Nephron (organoid): Measurements from ENCODE around the gene SLCO4A1.

Experiments
- H3K27ac Mint-ChIP-seq, 3 experiments: 2 replicates each; pipeline ENCODE4 v1.8.0; 2020; ENCODE audit warnings: mixed read lengths in 3 of 3, mild to moderate bottlenecking in 2 of 3, moderate library complexity in 1 of 3
- H3K27me3 Mint-ChIP-seq: 2 replicates; pipeline ENCODE4 v1.8.0; 2021; ENCODE audit warnings: low read depth, mild to moderate bottlenecking, moderate library complexity, mixed read lengths
- H3K36me3 Mint-ChIP-seq: 2 replicates; pipeline ENCODE4 v1.8.0; 2020; ENCODE audit warnings: low read depth, mixed read lengths
- H3K4me1 Mint-ChIP-seq: 2 replicates; pipeline ENCODE4 v1.8.0; 2020; ENCODE audit warnings: mixed read lengths
- H3K4me3 Mint-ChIP-seq, 3 experiments: 2 replicates each; pipeline ENCODE4 v1.8.0; 2020; ENCODE audit warnings: mild to moderate bottlenecking in 3 of 3, mixed read lengths in 3 of 3, moderate library complexity in 2 of 3
- H3K9me3 Mint-ChIP-seq: 2 replicates; pipeline ENCODE4 v1.8.0; 2020; ENCODE audit warnings: mixed read lengths
- TF ChIP-seq, protein P1 (sequence below), 3 experiments: fragments of 200-600 bp; sonication (generic); IDR thresholded peaks; one replicate each; pipeline ENCODE4 v1.5.0; 2021; ENCODE audit warnings: antibody characterized with exemption in 3 of 3; ENCODE audit not compliant: unreplicated experiment in 3 of 3

SLCO4A1 gene

DNA sequence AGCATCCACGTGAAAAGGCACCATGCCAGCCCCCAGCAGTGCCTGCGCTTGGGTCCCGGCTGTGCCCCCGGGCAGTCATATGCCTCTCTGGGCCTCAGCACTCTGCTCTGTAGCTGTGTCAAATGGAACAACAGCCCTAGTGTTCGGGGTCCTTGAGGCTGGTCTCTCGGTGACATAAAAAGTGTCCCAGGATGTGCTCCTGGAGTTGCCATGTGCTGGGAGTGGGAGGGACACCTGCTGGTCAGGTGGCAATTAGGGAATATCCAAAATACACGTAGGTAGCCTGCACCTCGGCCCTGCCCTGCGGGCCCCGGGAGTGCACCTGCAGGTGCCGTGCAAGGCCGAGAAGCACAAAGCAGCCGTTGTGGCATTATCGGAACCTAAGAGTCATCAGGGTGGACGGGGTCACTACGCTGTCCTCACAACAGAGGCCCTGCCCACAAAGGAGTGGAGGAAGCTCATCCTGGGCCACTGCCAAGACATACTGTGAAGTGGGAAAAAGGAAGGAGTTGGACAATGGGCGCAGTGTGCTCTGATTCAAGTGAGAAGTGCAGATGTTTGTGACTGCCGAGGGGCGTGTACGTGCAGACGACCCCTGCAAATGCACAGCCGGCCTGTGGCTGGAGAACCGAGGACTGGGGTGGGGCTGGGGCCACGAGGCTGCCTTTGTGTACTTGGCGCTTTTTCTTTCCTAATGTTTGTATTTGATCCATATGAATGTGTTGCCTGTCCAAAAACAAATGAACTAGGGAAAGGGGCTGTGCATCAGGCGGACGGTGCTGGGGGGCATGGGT, 24.6 kb downstream of the SLCO4A1 start:
- Mint-ChIP-seq H3K27ac (peak overlapping the region in 1 of 3 experiments; percentile 6), H3K4me3 (no peak overlapping the region), H3K9me3 (no peaks in the 10 kb centered on the region)

DNA sequence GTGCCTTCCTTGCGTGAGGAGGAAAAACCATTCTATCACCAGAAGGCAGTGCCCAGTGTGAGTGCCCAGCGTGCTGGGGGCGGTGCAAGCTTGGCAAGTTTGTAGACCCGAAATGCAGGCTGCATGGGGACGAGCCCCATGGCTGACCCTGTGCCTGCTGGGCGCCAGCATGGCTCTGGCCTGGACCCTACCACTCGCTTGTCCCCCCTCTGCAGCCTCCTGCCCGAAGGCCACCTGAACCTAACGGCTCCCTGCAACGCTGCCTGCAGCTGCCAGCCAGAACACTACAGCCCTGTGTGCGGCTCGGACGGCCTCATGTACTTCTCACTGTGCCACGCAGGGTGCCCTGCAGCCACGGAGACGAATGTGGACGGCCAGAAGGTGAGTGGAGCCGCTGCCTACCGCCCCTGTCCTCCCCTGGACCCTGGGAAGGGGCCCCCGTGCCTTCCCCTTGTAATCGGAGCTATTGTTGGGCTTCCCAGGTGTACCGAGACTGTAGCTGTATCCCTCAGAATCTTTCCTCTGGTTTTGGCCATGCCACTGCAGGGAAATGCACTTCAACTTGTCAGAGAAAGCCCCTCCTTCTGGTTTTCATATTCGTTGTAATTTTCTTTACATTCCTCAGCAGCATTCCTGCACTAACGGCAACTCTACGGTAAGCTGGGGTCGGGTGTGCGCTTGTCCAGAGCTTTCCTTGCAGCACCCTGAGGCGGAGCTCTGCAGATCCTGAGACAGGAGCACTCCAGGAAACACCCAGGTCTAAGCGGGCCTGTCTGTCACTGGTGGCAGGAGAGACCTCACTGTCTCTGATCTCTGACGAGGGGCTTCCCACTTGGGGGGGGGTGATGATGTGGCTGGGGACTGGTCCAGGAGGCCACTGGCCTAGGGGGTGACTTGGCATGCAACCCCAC, 25.5 kb downstream of the SLCO4A1 start:
- H3K4me1 Mint-ChIP-seq: peaks cover 33% of the 10 kb centered on the region
- peaks cover 39% of the 10 kb centered on the region for H3K27me3 Mint-ChIP-seq

More for the DNA sequence above, 24.6 kb downstream of the SLCO4A1 start:
- TF ChIP-seq, protein P1, sequence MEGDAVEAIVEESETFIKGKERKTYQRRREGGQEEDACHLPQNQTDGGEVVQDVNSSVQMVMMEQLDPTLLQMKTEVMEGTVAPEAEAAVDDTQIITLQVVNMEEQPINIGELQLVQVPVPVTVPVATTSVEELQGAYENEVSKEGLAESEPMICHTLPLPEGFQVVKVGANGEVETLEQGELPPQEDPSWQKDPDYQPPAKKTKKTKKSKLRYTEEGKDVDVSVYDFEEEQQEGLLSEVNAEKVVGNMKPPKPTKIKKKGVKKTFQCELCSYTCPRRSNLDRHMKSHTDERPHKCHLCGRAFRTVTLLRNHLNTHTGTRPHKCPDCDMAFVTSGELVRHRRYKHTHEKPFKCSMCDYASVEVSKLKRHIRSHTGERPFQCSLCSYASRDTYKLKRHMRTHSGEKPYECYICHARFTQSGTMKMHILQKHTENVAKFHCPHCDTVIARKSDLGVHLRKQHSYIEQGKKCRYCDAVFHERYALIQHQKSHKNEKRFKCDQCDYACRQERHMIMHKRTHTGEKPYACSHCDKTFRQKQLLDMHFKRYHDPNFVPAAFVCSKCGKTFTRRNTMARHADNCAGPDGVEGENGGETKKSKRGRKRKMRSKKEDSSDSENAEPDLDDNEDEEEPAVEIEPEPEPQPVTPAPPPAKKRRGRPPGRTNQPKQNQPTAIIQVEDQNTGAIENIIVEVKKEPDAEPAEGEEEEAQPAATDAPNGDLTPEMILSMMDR (IDR thresholded peaks at IDR 0.05; ENCODE audit: unreplicated experiment in 3 of 3): no peak
- Mint-ChIP-seq H3K4me1 (peaks cover 33% of the 10 kb centered on the region), H3K36me3 (no peaks in the 10 kb centered on the region), H3K27me3 (peaks cover 39% of the 10 kb centered on the region)

GRCh38 chr20:62668441-62669027, 26.2 kb downstream of the SLCO4A1 start:
- Mint-ChIP-seq H3K4me1 (peaks cover 27% of the 10 kb centered on the region), H3K9me3 (no peaks in the 10 kb centered on the region), H3K36me3 (no peaks in the 10 kb centered on the region), H3K4me3 (no peak overlapping the region), H3K27me3 (peaks cover 36% of the 10 kb centered on the region), H3K27ac (peak overlapping the region; percentile 21 to 66 (median 56))
- TF ChIP-seq, protein P1 (IDR thresholded peaks at IDR 0.05; ENCODE audit: unreplicated experiment in 3 of 3): peak; percentile 82 to 86 (median 82)

More for the DNA sequence above, 25.5 kb downstream of the SLCO4A1 start:
- no peak overlapping the region for H3K4me3 Mint-ChIP-seq
- peak overlapping the region; percentile 21 to 66 (median 56) for H3K27ac Mint-ChIP-seq
- H3K36me3 Mint-ChIP-seq: no peaks in the 10 kb centered on the region
- no peaks in the 10 kb centered on the region for H3K9me3 Mint-ChIP-seq
- TF ChIP-seq, protein P1 (IDR thresholded peaks at IDR 0.05; ENCODE audit: unreplicated experiment in 3 of 3): no peak

DNA sequence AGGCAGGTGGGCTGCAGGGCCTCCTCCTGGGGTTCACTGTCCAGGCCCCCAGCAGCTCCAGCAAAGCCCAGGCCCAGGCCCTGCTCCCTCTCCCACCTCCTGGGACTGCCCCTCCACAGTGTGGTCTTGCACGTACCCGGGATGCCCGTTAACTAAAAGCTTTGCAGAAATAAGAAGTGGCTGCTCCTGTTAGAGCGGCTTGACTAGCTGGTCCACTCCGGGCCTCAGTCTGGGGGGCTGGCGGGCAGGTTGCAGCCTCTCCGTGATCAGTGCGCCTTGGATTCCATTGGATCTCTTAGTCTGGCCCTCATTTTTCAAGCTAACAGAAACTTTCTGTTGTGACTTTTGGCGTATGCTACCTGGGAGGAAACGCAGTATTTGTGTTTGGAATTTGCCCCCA, 26.9 kb downstream of the SLCO4A1 start:
- Mint-ChIP-seq H3K27me3 (peaks cover 41% of the 10 kb centered on the region), H3K4me1 (peaks cover 25% of the 10 kb centered on the region), H3K36me3 (no peaks in the 10 kb centered on the region), H3K9me3 (no peaks in the 10 kb centered on the region), H3K4me3 (no peak overlapping the region), H3K27ac (no peak overlapping the region)
- TF ChIP-seq, protein P1 (IDR thresholded peaks at IDR 0.05; ENCODE audit: unreplicated experiment in 3 of 3): no peak

DNA sequence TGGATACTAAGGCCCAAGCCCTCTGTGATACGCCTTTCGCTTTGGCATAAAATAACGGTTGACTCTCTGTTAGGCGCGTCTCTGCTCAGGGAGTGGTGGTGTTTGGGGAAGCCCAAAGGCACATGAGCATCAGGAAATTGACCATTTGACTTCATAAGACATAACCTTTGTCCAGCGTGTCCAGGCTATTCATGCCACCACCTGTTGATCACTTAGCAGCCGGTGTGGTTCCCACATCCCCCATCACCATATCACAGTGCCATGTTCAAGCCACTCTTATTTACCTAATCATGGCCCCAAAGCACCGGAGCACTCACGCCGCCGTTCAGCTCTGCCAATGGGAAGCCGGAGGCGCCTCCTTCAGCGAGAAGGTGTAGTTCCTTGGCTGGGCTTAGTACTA, 27.9 kb downstream of the SLCO4A1 start:
- Mint-ChIP-seq H3K27ac (no peak overlapping the region), H3K4me3 (no peak overlapping the region), H3K9me3 (no peaks in the 10 kb centered on the region), H3K27me3 (peaks cover 40% of the 10 kb centered on the region), H3K4me1 (peaks cover 25% of the 10 kb centered on the region), H3K36me3 (no peaks in the 10 kb centered on the region)
- TF ChIP-seq, protein P1 (IDR thresholded peaks at IDR 0.05; ENCODE audit: unreplicated experiment in 3 of 3): no peak
